SK-N-SH (cell line): ENCODE results near the gene SDCCAG8. TPM values are rescaled to one million over a fixed set of nuclear protein-coding genes. Genes with fewer than 3 reads are reported as not detected.

Source experiments
- CTCF ChIA-PET: fragments of 300-600, 350-600 bp; formaldehyde crosslinking; extraction: SDS; loops from one replicate; lab custom pipeline; 2021; lab: Yijun Ruan, JAX
- POLR2A ChIA-PET: fragments of 350-600 bp; sonication (Branson Sonifier 250); formaldehyde crosslinking; extraction: SDS; loops from one replicate; lab custom pipeline; 2020; ENCODE audit warnings: antibody characterized with exemption, inconsistent platforms; lab: Yijun Ruan, JAX
- DNase-seq: peaks from one replicate; pipeline ENCODE4 v3.0.0; 2012
- H2AFZ ChIP-seq: fragments of 200-600 bp; sonication (generic); 2 replicates; pipeline ENCODE4 v1.8.1; 2016; ENCODE audit warnings: antibody characterized with exemption, mild to moderate bottlenecking, low read depth
- H3F3A ChIP-seq: fragments of 200-600 bp; sonication (generic); replicated peaks from 2 replicates; pipeline ENCODE3; 2016; ENCODE audit warnings: antibody characterized with exemption, mild to moderate bottlenecking; ENCODE audit not compliant: insufficient read depth
- H3K27ac ChIP-seq, 2 experiments: fragments of 200-500 bp in 1 of 2; fragments of 200-600 bp in 1 of 2; sonication (Bioruptor generic) in 1 of 2; sonication (generic), shearing (Covaris generic) in 1 of 2; 2 replicates each; pipeline versions ENCODE4 v1.5.1 to v1.6.1; 2014 to 2016; ENCODE audit warnings: low read depth in 2 of 2, inconsistent platforms in 1 of 2, low read length in 1 of 2, mild to moderate bottlenecking in 1 of 2, mixed read lengths in 1 of 2
- H3K27me3 ChIP-seq: fragments of 200-600 bp; sonication (generic), shearing (Covaris generic); 2 replicates; pipeline ENCODE4 v1.6.1; 2016; ENCODE audit warnings: mixed run types; ENCODE audit not compliant: insufficient read depth
- H3K36me3 ChIP-seq, 2 experiments: fragments of 200-500 bp in 1 of 2; fragments of 200-600 bp in 1 of 2; sonication (Bioruptor generic) in 1 of 2; sonication (generic) in 1 of 2; replicated peaks in 1 of 2; 2 replicates each; pipeline versions ENCODE3 to v1.5.1; 2014 to 2016; ENCODE audit warnings: low read length in 1 of 2, mild to moderate bottlenecking in 1 of 2; ENCODE audit not compliant: insufficient read depth in 2 of 2, control insufficient read depth in 1 of 2
- H3K4me1 ChIP-seq, 2 experiments: fragments of 200-500 bp in 1 of 2; fragments of 200-600 bp in 1 of 2; sonication (Bioruptor generic) in 1 of 2; sonication (generic), shearing (Covaris generic) in 1 of 2; 2 replicates each; pipeline versions ENCODE4 v1.5.1 to v1.6.1; 2014 to 2016; ENCODE audit warnings: low read depth in 1 of 2, low read length in 1 of 2, mixed run types in 1 of 2; ENCODE audit not compliant: insufficient read depth in 2 of 2, control insufficient read depth in 1 of 2
- H3K4me2 ChIP-seq: fragments of 200-600 bp; sonication (generic), shearing (Covaris generic); 2 replicates; pipeline ENCODE4 v1.6.1; 2017; ENCODE audit warnings: mixed run types
- H3K4me3 ChIP-seq, 2 experiments: fragments of 200-500 bp in 1 of 2; fragments of 200-600 bp in 1 of 2; sonication (Bioruptor generic) in 1 of 2; sonication (generic), shearing (Covaris generic) in 1 of 2; 2 replicates each; pipeline versions ENCODE4 v1.5.1 to v1.8.1; 2014 to 2016; ENCODE audit warnings: low read depth in 2 of 2, inconsistent platforms in 1 of 2, low read length in 1 of 2, mild to moderate bottlenecking in 1 of 2, mixed read lengths in 1 of 2, moderate library complexity in 1 of 2
- H3K79me2 ChIP-seq: fragments of 200-600 bp; sonication (generic); 2 replicates; pipeline ENCODE4 v1.8.1; 2017; ENCODE audit warnings: mild to moderate bottlenecking; ENCODE audit not compliant: insufficient read depth
- H3K9ac ChIP-seq: fragments of 200-600 bp; sonication (generic); 2 replicates; pipeline ENCODE4 v1.6.1; 2017; ENCODE audit warnings: mixed run types
- H3K9me2 ChIP-seq: fragments of 200-600 bp; sonication (generic); 2 replicates; pipeline ENCODE4 v1.6.1; 2017; ENCODE audit warnings: mixed run types
- H3K9me3 ChIP-seq: fragments of 200-600 bp; sonication (generic); 2 replicates; pipeline ENCODE4 v1.6.1; 2017; ENCODE audit warnings: mixed run types, mild to moderate bottlenecking, moderate library complexity
- H4K20me1 ChIP-seq: fragments of 200-600 bp; sonication (generic); 2 replicates; pipeline ENCODE4 v1.6.1; 2017; ENCODE audit warnings: mild to moderate bottlenecking, mixed run types; ENCODE audit not compliant: insufficient read depth
- ELF1 ChIP-seq: IDR thresholded peaks from 2 replicates; pipeline ENCODE4 v1.4.0; 2012
- GABPA ChIP-seq: IDR thresholded peaks from 2 replicates; pipeline ENCODE4 v1.4.0; 2012; ENCODE audit warnings: low read depth, mild to moderate bottlenecking
- MXI1 ChIP-seq: IDR thresholded peaks from 2 replicates; pipeline ENCODE4 v1.6.1; 2012; ENCODE audit warnings: mild to moderate bottlenecking, low read depth, low read length, improper control_type of control experiment
- NFIC ChIP-seq: IDR thresholded peaks from 2 replicates; pipeline ENCODE4 v1.4.0; 2012; ENCODE audit warnings: borderline replicate concordance
- NRF1 ChIP-seq: IDR thresholded peaks from 2 replicates; pipeline ENCODE4 v1.6.1; 2012; ENCODE audit warnings: low read depth, mild to moderate bottlenecking, low read length
- POLR2AphosphoS5 ChIP-seq: IDR thresholded peaks from 2 replicates; pipeline ENCODE4 v1.6.1; 2012; ENCODE audit warnings: low read depth, low read length
- RCOR1 ChIP-seq: fragments of 150-350 bp; IDR thresholded peaks from 2 replicates; pipeline ENCODE4 v1.6.1; 2017; ENCODE audit warnings: antibody characterized with exemption, low read length
- RFX5 ChIP-seq: IDR thresholded peaks from 2 replicates; pipeline ENCODE4 v1.6.1; 2012; ENCODE audit warnings: mild to moderate bottlenecking, improper control_type of control experiment, low read length
- SIN3A ChIP-seq: IDR thresholded peaks from 2 replicates; pipeline ENCODE4 v1.6.1; 2012; ENCODE audit warnings: low read depth, mild to moderate bottlenecking, low read length, moderate library complexity, borderline replicate concordance
- SMC3 ChIP-seq: IDR thresholded peaks from 2 replicates; pipeline ENCODE4 v1.6.1; 2012; ENCODE audit warnings: low read depth, low read length, improper control_type of control experiment
- WGBS: methylation state at CpG from one replicate; pipeline ENCODE4 v1.1.6; 2017; ENCODE audit warnings: low lambda C conversion rate; 5-methylcytosine and 5-hydroxymethylcytosine counted together
- polyA plus RNA-seq, 3 experiments: library from polyadenylated mRNA; depleted of rRNA; stranded (reverse); fragments of >200 nt; gene quantifications; 2 replicates each; pipeline ENCODE4 v1.2.3, GENCODE V29; 2012
- TF ChIP-seq, protein P1 (sequence below): IDR thresholded peaks from 2 replicates; pipeline ENCODE4; 2012
- TF ChIP-seq, protein P2 (sequence below): IDR thresholded peaks from 2 replicates; pipeline ENCODE4 v1.6.1; 2012; ENCODE audit warnings: mild to moderate bottlenecking, low read depth, low read length, moderate library complexity

The SDCCAG8 gene
- polyA plus RNA-seq, 1 of the 3 experiments (the other 2 are of a cell fraction): 22.7 TPM

DNA sequence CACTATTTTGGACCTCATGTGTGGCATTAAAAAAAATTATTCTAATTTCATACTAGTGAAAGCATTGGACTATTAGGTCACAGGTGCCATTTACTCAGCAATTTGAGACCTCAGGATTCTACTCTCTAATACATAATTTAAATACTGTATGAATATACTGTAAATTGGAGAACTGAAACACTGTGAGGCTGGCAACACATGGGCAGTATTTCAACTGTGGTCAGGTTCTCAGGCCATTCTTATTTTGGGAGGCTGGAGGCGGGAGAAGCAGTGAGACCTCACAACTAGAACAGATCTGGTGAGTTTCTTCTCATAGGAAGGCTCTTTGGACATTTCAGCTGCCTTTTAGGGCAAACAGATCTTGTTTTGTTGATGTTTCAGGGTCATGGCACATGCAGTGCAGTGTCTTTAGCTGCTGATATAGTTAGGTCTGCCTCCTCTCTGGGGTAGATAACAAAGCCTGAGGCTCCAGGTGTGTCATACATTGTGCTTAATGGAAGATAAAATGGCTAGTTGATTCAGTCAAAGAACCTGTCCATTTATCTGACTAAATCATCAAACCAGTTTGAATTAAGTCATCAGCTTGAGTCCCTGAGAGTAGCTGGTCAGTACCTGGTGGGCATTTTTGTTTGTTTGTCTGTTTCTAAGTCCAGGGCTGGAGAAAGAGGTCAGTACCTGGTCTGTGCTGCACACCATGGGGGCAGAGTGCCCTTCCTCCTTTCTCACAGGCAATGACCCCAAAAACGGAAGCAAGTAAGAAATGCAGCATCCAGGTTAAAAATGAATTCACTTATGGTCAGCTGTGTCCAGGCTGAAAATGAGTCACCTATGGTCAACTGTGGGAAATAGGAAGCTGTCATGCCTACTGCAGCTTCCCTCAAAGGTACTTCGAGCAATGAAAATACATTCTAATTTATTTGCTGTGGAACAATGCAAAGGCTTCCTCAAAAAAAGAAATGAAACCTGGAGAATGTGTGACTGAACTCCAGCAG is 216.2 kb downstream of the SDCCAG8 start:
- POLR2A ChIA-PET: no interaction called here
- CTCF ChIA-PET: no interaction called here
- 94% methylated on average over 3 of the region's 3 CpGs for WGBS

More for the DNA sequence above, 216.2 kb downstream of the SDCCAG8 start:
- Histone ChIP-seq H3K36me3 (peaks cover 0 to 10% of the 10 kb centered on the region in 2 experiments), H3K27me3 (no peaks in the 10 kb centered on the region), H4K20me1 (no peaks in the 10 kb centered on the region), H2AFZ (no peak overlapping the region), H3K4me1 (peaks cover 0 to 12% of the 10 kb centered on the region in 2 experiments; a peak in 2 of 4 replicates), H3K4me3 (no peak overlapping the region), H3K27ac (no peak overlapping the region; a peak in 1 of 4 replicates), H3K4me2 (no peak overlapping the region), H3K9me3 (no peaks in the 10 kb centered on the region), H3K9me2 (no peaks in the 10 kb centered on the region), H3F3A (no peaks in the 10 kb centered on the region), H3K9ac (no peak overlapping the region), H3K79me2 (no peaks in the 10 kb centered on the region)
- DNase-seq: no peak
- TF ChIP-seq NRF1: no peak
- no peak for TF ChIP-seq RFX5
- TF ChIP-seq RCOR1: no peak
- no peak for TF ChIP-seq NFIC
- no peak for TF ChIP-seq SMC3
- no peak for TF ChIP-seq GABPA
- no peak for TF ChIP-seq ELF1
- TF ChIP-seq SIN3A: no peak
- TF ChIP-seq POLR2AphosphoS5: no peak
- TF ChIP-seq, protein P1, sequence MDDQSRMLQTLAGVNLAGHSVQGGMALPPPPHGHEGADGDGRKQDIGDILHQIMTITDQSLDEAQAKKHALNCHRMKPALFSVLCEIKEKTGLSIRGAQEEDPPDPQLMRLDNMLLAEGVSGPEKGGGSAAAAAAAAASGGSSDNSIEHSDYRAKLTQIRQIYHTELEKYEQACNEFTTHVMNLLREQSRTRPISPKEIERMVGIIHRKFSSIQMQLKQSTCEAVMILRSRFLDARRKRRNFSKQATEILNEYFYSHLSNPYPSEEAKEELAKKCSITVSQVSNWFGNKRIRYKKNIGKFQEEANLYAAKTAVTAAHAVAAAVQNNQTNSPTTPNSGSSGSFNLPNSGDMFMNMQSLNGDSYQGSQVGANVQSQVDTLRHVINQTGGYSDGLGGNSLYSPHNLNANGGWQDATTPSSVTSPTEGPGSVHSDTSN: no peak
- no peak for TF ChIP-seq MXI1
- TF ChIP-seq, protein P2, sequence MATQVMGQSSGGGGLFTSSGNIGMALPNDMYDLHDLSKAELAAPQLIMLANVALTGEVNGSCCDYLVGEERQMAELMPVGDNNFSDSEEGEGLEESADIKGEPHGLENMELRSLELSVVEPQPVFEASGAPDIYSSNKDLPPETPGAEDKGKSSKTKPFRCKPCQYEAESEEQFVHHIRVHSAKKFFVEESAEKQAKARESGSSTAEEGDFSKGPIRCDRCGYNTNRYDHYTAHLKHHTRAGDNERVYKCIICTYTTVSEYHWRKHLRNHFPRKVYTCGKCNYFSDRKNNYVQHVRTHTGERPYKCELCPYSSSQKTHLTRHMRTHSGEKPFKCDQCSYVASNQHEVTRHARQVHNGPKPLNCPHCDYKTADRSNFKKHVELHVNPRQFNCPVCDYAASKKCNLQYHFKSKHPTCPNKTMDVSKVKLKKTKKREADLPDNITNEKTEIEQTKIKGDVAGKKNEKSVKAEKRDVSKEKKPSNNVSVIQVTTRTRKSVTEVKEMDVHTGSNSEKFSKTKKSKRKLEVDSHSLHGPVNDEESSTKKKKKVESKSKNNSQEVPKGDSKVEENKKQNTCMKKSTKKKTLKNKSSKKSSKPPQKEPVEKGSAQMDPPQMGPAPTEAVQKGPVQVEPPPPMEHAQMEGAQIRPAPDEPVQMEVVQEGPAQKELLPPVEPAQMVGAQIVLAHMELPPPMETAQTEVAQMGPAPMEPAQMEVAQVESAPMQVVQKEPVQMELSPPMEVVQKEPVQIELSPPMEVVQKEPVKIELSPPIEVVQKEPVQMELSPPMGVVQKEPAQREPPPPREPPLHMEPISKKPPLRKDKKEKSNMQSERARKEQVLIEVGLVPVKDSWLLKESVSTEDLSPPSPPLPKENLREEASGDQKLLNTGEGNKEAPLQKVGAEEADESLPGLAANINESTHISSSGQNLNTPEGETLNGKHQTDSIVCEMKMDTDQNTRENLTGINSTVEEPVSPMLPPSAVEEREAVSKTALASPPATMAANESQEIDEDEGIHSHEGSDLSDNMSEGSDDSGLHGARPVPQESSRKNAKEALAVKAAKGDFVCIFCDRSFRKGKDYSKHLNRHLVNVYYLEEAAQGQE: no peak
